NCI-H1436 (cell line): ENCODE data around the gene PRPH.
"Not testable (repeated sequence)": the region's sequence is repeated elsewhere in the genome, so short reads cannot be mapped to it uniquely, and the experiment has no call there.

Experiments
- DNase-seq: peaks from one replicate; lab custom pipeline; 2025; lab: John Stamatoyannopoulos, UW

PRPH gene

DNA sequence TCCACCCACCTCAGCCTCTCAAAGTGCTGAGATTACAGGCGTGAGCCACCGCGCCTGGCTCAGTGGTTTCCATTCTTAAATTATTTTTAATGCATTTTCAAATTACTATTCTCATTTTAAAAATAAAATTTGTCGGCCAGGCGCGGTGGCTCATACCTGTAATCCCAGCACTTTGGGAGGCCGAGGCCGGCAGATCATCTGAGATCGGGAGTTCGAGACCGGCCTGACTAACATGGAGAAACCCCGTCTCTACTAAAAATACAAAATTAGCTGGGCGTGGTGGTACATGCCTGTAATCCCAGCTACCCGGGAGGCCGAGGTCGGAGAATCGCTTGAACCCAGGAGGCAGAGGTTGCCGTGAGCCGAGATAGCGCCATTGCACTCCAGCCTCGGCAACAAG is 38.8 kb downstream of the PRPH start:
- not testable (repeated sequence) for DNase-seq

DNA sequence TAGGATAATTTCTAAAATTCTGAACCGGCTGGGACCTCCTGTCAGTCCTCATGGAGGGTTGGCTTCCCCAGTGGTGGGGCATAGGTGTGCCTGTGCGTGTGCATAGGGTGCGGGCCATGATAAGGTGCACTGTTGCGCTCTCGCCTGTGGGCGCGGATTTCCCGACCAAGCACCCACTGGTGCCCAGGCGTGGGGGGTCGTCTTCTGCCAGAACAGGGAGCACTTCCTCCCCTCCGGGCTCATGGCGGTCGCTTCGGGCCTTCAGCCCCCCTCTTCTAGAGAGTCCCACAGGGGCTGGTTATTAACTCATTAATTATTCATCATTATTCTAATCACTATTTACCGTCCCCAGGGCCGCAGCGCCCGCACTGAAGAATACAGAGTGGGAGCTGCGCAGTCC is 39.3 kb downstream of the PRPH start:
- no peak for DNase-seq

DNA sequence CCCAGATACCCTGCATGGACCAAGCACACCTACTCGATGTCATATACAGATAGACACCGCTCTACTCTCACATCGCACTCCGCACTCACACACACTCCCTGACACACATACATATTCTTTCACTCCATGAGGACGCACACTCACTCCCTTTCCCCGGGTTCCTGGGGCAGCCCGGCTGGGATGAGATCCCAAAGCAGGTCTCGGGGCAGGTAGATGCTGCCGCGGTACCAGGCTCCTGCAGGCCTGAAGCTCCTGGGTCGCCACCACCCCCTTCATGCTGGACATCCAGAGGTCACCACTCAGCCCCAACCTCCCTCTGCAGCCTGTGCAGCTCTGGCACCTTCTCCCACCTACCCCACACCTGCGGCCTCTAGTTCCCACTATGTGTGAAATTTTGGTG is 39.7 kb downstream of the PRPH start:
- DNase-seq = no peak

DNA sequence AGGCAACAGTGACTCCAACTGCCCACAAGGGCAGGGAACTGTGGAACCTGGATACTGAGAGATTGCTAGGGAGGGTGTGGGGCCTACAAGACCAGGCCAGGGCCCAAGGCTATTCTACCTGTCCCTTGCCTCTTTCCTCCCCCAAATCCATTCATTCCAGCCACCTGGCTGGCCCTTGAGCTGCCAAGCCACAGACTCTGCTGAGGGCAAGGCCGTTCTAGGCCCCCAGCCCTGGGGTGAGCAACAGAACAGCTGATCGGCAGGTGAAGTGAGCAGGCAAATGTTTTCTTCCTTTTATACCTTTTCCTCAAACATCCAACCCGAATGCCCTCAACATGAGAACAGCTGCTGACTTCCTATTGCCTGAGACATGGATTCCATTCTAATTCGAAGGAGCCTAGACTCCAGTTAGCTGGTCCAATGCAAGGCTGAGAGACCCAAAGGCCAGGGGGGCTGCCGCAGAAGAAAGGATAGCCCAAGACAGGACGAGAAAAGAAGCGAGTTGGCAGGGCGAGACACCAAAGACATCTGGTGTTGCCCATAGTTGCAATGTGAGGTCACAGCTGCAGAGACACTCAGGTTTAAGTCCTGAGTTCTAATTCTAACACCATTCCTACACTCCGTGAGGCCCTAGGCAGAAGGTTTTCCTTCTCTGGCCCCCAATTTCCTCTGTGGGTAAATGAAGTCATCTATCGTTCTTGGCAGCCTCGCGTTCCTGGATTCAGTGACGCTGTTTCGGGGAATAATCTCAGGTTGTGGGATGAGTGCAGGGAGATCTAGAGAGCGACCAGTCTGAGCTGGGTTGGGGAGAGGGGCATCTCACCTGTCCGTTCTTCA is 40.4 kb downstream of the PRPH start:
- no peak for DNase-seq

DNA sequence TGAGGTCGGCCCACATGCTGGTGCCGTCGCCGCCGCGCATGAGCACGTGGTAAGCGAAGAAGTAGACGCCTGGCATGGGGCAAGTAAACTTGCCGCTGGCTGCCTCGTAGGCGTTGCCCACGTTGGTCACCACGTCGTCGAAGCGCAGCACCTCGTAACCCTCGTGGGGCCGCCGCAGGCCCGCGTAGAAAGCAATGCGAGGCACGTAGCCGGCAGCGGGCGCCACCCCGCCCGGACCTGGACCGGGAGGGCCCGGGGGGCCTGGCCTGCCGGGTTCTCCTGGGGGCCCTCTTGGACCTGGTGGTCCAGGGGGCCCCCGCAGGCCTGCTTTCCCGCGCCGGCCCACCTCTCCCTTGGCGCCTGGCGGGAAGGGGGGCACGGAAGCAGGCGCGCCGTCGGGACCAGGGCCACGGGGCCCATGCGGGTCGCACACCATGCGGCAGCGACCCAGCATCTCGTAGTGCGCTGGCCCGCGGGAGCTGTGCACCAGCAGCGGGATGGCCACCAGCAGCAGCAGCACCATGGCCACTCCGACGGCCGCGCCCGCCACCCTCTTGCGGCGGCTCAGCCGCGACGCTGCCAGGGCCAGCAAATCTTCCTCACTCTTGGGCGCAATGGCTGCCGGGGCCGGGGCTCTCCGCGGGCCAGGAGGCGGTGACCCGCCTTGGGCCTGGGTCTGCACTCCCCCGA is 41.2 kb downstream of the PRPH start:
- no peak for DNase-seq

DNA sequence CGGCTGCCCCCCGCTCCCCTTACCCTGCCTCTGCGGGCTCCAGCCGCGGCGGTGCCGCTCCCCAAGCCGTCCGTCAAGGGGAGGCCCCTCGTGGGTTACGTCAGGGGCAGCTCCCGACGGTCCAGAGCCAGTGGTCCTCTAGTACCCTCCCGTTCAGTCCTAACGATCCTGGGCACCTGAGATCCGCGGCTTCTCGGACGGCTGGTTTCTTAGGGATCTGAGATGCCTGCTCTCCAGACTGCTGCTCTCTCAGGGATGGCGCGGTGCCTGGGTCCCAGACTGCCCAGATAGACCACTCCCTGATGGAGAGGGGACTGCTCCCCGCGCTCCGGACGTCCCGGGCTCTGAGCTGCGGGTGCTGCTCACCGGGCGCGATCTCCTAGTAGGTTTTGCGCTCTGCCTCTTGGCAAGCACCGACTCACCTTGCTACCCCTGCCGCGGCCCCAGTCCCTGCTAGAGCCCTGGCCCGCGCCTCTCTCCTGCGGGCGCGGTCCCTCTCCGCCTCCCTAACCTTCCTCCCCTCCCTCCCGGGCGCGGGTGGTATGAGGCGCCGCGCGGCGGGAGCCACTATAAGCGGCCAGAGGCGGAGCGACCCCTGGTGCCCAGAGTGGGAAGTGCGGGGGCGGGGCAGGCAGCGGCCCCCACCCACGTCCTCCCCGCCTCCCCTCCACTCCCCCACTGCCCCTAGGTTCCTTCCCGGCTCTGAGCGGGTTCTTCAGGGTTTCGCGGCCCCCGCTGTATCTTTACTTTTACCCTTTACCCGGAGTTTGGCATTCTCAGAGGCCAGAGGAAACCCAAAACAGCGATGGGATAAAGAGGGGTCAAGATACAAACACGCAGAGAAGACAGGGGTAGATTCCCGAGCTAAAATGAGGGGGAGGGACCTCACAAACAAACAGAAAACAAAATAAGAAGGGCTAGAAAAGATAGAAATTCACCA is 42.0 kb downstream of the PRPH start, which contains the start of gene C1QL4:
Gene C1QL4 (minus strand): TSS at position 544 of the 940 bp plus-strand sequence. CDS start 711 bp downstream, outside the sequence.
- DNase-seq = peak; percentile 78

DNA sequence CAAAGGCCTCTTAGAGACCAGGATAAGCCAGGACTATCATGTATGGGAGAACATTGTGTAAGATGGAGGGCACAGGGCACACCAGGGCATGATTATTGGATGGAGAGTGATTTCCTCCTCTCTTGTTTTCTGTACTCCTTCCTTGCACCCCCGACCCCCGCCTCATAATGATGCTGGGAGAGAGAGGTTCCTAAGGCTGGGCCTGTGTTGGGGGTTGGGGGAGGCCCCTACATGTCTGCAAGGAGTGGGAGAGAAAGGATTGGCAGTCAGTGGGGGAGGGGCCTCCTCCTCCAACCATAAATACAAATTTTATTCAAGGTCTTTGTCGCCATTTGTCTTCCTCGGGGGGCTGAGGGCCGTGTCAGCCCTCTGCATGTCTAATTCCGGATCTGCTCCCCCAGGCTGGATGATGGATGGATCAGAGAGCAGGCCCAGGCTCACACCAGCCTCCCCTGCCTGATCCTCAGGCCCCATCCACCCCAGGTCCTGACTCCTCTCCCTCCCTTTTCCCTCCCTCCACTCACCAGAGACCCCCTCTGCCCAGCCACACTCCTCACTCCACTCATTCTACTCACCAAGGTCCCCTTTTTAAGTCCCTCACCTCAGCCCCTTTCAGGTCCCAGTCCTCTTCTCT is 44.0 kb downstream of the PRPH start:
- no peak for DNase-seq

DNA sequence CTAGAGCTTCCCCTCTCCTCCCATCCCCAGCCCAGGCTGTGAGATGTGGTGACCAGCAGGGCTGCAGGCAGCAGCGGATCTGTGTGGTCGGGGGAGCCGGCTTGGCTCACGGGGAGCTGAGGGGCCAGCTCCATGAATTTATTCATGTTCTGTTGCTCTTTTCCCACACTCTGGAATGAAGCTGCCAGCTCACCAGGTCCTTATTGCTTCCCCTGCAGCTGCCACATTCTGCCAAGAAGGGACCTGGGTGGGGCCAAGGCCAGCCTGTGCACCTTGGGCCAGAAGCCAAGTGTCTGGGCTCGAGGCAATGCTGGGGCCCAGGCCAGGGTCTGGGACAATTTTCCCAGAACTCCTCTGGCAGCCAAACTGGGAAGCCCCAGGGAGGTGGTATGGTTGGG is 44.5 kb downstream of the PRPH start:
- DNase-seq = no peak

DNA sequence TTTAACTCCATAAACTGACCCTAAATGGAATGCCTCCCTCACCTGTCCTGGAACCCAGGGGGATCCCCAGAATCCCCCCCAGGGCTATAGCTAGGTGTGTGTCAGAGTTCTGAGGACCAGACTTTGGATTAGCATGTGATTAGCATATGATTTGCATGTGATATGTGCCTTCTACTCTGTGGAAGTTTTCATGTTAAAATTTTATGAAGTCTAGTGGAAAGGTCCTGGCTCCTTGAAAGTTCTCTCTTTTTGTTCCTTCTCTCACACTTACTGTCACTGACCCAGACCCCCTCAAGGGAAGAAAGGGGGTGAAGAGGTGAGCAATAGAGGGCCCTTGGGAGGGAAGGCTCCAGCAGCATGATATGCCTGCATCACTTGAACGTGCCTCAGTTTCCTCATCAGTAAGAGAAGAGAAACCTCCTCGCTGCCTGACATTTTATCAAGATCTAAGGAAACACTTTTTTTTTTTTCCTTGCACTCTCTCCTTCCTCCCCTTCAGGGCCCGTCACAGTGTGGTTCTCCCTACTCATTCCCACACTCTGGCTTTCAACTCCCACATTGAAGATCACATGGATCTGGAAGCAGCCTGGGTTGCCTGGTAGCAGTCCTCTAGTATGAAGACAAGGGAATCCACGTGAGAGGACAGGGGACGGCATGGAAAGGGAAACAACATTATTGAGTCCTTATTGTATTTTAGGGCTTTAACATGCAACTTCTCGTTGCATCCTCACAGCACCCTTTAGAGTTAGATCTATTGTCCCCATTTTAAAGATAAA is 45.3 kb downstream of the PRPH start:
- no peak for DNase-seq

DNA sequence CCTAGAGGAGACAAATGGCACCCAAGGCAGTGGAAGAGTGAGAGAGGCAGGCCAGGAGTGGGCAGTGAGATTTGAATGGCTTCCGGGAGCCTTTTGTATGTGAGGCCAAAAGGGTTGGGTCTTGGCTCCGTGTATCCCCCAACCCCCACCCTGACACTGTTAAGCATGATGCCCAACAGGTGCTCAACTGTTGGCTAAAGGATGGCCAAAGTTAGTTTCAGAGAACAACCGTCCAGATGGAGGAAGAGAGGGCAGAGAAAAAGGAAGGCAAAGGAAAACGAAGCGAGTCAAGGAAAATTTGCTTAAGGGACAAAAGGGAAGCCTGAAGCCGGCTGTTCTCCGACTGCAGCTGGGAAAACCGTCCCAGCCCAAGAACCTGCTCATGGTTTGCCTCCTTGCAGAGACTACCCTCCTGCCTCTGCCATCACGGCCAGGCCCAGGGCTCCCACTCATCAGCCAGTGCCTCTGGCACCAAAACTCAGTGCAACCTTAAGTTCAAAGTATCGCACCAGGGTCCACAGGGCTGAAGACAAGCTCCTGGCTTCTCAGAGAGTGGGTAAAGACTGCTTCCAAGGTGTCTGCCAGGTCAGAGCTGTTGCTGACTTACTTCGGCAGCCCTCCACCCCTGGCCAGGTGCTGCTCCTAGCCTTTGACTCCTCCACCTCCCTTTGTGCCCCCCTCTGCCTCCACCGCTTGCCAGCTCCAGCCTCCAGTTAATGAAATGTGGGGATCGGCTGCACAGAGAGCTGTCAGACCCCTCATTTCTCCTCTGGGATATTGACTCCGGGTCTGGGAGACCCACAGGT is 46.2 kb downstream of the PRPH start:
- no peak for DNase-seq

DNA sequence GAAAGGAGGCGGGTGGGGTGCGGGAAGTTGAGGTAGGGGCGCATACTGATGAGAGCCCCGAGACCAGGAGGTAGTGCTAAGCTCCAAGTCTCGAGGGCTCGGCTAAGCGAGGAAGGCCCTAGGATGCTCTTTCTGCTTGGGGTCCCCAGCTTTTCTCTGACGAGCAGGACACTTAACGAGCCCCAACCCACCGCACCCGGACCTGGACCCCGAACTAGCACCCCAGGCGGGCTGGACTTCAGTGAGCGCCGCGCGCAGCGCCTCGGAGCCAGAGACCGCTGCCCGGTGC is 46.8 kb downstream of the PRPH start:
- DNase-seq = no peak

DNA sequence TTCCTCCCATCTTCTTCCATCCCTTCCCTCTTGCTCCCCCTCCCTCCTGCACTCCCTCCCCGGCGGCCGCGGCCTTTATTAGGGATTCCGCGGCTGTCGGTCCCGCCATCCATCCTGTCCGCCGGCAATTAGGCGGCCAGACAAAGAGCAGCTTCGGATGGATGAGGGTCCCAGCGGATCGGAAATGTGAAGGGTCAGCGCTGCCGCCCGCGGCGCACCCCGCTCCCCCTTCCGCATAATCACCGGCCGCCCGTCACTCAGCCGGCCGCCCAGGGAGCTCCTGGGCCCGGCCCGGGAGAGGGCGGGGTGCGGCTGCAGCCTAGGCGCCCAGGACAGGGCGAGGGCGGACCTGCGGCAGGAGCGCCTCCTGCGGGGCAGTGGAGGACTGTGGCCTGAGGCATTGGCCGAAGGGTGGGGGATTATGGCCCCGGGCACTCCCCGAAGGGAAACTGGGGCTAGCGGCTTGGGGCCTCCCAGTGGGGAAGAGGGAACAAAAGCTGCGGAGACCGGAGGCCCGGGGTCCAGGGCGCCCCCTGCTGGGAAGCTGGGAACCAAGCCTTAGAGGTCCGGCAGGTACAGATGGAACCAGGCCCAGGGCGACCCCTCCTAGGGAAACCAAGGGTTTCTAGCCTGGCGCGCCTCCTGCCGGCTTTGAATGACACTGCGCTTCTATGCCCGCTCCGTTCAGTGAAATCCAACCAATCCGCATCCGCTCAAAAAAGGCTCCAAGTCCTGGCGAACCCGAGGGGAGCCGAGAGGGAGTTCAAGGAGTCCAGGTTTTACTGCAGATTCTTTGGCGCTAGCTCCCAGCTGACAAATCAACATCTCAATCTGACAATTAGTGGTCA is 47.3 kb downstream of the PRPH start:
- peak; percentile 93 for DNase-seq

DNA sequence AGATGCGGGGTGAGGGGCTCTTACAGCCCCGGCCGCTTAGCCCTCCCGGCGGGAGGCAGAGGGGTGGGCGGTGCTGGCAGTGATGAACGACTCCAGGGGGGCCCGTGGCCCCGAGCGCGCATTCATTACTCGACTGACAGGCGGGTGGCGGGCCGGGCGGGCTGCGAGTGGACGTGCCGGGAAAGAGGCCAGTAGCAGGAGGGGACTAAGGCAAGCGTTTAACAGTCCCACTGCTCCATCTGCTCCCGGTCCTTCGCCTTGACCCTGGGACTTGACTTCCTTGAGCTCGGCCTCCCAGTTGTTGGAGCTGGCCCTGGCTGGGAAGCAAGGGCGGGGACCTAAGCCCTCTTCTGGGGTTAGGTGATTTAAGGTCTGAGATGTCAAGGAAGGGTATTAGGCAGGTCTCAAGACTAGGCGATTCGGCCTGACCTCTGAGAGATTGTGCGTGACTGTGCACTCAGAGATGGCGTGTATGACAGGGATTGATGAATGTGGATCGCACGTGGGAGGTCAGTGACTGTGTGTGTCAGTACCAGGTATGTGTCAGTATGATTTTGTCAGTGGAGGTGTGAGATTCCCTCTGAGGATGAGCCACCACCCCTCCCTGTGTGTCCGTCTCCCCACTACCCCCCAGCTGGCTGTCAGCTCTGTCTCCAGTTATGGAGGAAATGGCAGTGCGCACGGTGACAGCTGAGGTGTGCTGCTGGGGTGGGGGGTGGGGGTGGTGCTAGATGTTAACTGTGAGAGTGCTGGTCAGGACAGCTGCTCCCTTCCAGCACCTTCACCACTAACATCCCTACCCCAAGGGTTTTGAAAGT is 48.2 kb downstream of the PRPH start:
- no peak for DNase-seq

DNA sequence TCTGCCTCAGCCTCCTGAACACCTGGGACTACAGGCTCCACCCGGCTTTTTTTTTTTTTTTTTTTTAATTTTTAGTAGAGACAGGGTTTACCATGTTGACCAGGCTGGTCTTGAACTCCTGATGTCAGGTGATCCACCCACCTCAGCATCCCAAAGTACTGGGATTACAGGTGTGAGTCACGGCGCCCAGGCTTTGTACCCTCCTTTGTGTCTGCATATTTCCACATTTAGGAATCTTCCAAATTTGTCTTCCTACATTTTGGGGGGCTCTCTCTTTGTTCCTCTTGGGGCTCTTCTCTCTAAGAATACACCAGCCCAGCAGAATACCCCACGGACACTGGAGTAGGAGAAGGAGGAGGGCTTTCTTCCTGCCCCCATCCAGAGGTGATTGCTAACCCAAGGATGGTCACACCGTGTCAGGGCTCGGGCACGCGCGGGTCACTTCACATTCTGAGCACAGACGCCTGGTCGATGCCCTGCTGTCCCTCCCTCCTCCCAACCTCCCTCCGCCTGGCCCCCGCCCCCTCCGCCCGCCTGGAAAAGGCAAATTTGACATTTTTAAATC is 49.6 kb downstream of the PRPH start:
- DNase-seq = no peak

DNA sequence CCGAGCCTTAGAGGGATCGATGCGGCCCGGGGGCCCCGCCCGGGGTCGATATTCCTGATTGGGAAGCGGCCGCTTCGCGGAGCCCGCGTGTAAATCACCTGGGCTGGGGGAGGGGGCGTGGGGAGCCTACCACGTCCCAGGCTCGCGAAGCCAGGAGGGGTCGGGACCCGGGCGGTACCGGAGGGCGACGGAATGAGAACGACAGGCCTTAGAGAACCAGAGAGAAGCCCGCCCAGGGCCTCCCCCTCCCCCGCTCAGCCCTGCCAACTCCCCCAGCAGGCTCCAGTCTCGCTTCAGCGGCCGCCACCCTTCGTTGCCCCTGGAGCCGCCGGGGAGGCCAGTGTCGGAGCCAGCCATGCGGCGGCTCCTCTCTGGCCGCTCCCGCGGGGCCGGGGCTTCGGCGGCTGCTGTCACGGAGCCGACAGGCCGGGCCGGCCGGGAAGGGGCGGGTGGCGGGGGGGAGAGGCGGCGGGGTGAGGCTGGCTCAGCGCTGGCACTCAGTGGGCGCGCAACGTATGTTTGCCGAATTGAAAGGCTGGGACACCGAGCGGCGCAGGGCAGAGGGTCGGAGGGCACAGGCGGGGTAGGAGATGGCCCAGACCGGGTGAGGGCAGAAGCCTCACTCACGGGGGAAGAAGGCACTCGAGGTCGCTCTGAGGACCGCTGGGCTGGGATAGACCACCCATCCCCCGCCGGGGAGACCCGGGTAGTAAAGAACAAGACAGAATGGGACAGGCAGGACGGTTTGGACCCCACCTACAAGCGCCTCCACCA is 50.3 kb downstream of the PRPH start:
- DNase-seq = no peak

DNA sequence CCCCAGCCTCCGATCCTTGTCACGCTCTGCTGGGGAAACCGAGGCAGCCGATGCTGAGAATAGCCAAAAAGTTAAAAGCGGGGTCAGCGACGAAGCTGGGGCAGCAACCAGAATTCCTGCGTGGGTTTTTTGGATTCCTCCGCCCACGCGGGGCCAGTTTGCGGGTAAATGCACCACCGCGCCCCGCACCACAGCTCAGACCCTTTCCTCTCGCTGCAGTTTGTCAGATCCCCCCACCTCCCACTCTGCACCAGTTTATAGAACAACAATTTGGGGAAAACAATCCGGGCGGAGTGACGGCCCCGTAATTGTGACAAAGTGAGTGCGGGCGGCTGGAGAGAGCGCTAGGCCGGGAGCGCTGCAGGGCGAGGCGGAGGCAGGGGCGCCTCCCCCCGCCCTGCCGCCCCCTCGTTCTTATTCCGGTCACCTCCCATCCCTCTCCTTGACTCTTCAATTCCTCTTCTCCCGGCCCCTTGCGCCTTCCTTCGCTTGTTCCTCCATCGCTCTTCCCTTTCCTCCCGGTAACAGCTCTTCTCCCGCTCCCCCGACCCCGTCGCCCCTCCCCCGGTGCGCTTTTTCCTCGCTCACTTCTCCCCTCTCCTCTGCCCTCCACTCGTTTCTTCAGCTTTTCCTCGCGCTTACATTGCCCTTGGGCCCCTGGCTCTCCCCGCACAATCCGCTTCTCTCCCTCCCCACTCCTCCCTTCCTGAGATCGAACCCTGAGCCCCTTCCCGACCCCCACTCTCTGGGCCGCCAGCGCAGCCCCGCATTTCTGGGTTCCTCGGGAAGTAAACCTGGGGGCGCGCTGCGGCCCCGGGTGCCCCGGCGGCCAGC is 51.1 kb downstream of the PRPH start:
- DNase-seq = no peak
